HepG2 (cell line): Measurements from ENCODE around the gene NFE2.

Experiments
- TBL1XR1 ChIP-seq: fragments of 150-350 bp; IDR thresholded peaks from 2 replicates; pipeline ENCODE4 v1.6.1; 2014; ENCODE audit warnings: borderline replicate concordance, low read length; ENCODE audit not compliant: partially characterized antibody
- TF ChIP-seq, protein P1 (sequence below): sonication (generic); formaldehyde crosslinking; conservative IDR thresholded peaks from 2 replicates; pipeline ENCODE4 v1.8.0; 2022; ENCODE audit warnings: mild to moderate bottlenecking, moderate library complexity, missing genetic modification reagents

- no peak for TF ChIP-seq TBL1XR1
- TF ChIP-seq, protein P1, sequence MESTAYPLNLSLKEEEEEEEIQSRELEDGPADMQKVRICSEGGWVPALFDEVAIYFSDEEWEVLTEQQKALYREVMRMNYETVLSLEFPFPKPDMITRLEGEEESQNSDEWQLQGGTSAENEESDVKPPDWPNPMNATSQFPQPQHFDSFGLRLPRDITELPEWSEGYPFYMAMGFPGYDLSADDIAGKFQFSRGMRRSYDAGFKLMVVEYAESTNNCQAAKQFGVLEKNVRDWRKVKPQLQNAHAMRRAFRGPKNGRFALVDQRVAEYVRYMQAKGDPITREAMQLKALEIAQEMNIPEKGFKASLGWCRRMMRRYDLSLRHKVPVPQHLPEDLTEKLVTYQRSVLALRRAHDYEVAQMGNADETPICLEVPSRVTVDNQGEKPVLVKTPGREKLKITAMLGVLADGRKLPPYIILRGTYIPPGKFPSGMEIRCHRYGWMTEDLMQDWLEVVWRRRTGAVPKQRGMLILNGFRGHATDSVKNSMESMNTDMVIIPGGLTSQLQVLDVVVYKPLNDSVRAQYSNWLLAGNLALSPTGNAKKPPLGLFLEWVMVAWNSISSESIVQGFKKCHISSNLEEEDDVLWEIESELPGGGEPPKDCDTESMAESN (CRISPR knock-in tag), result no peak
These were observed 41.4 kb downstream of the NFE2 start for GRCh38 chr12:54259194-54260011.
